Measurements from ENCODE around the gene ATP10D.

Gene ATP10D

GRCh38 chr4:47617607-47618006 is 132.5 kb downstream of the ATP10D start:
- Histone ChIP-seq H2AK5ac (ENCODE audit: low read length) (no peak overlapping the region), H3K18ac (ENCODE audit: low read length) (no peak overlapping the region), H3K9me3 (ENCODE audit: insufficient read depth, low read depth, low read length) (no peaks in the 10 kb centered on the region), H3K36me3 (ENCODE audit: control insufficient read depth in 1 of 2, insufficient read depth in 2 of 2, low read length in 2 of 2) (peaks cover 0 to 1% of the 10 kb centered on the region in 2 experiments), H3K4me3 (ENCODE audit: low read depth, low read length) (no peak overlapping the region), H3K4ac (ENCODE audit: low read depth, low read length) (no peak overlapping the region), H3K9ac (ENCODE audit: low read length) (no peak overlapping the region), H3K27ac (ENCODE audit: low read depth, low read length) (no peak overlapping the region), H4K8ac (ENCODE audit: low read depth, low read length) (no peak overlapping the region), H2AFZ (ENCODE audit: insufficient read depth, low read length, poor library complexity) (no peak overlapping the region), H4K12ac (ENCODE audit: low read depth, low read length) (no peak overlapping the region), H3K14ac (ENCODE audit: low read length) (no peak overlapping the region), H3K4me1 (ENCODE audit: control insufficient read depth in 1 of 2, insufficient read depth in 2 of 2, low read length in 2 of 2) (no peaks in the 10 kb centered on the region), H2BK120ac (ENCODE audit: insufficient read depth, low read length, poor library complexity) (no peak overlapping the region), H2BK12ac (ENCODE audit: low read length) (no peak overlapping the region), H2BK5ac (ENCODE audit: low read depth, low read length, poor library complexity) (no peak overlapping the region), H3K23ac (ENCODE audit: low read length) (no peak overlapping the region), H4K91ac (ENCODE audit: low read depth, low read length) (no peak overlapping the region), H3K27me3 (ENCODE audit: insufficient read depth, low read length) (no peaks in the 10 kb centered on the region), H3K79me2 (ENCODE audit: control insufficient read depth, insufficient read depth, low read length, poor library complexity) (no peaks in the 10 kb centered on the region), H3K4me2 (ENCODE audit: low read length) (no peak overlapping the region), H3K79me1 (ENCODE audit: low read length) (no peaks in the 10 kb centered on the region)
- no peak for DNase-seq

- no CpG with 5 or more reads among the region's 2 CpGs for WGBS (ENCODE audit: extremely low coverage, insufficient coverage, insufficient read length)
- Histone ChIP-seq H4K12ac (ENCODE audit: low read depth, low read length) (no peak overlapping the region), H3K36me3 (ENCODE audit: control insufficient read depth in 1 of 2, insufficient read depth in 2 of 2, low read length in 2 of 2) (peaks cover 1 to 3% of the 10 kb centered on the region in 2 experiments)
These were observed 134.6 kb downstream of the ATP10D start for GRCh38 chr4:47619691-47620090.

GRCh38 chr4:47621181-47621580 is 136.1 kb downstream of the ATP10D start:
- H2BK120ac ChIP-seq (ENCODE audit: insufficient read depth, low read length, poor library complexity): no peak overlapping the region
- H3K27me3 ChIP-seq (ENCODE audit: insufficient read depth, low read length): no peaks in the 10 kb centered on the region
- H3K4me2 ChIP-seq (ENCODE audit: low read length): no peak overlapping the region
- DNase-seq: no peak
- H3K79me2 ChIP-seq (ENCODE audit: control insufficient read depth, insufficient read depth, low read length, poor library complexity): no peaks in the 10 kb centered on the region
- no peak overlapping the region for H4K12ac ChIP-seq (ENCODE audit: low read depth, low read length)
- H3K79me1 ChIP-seq (ENCODE audit: low read length): no peaks in the 10 kb centered on the region
- no peak overlapping the region for H2AK5ac ChIP-seq (ENCODE audit: low read length)
- no peak overlapping the region for H3K18ac ChIP-seq (ENCODE audit: low read length)
- no peaks in the 10 kb centered on the region for H3K4me1 ChIP-seq (ENCODE audit: control insufficient read depth in 1 of 2, insufficient read depth in 2 of 2, low read length in 2 of 2)
- H4K8ac ChIP-seq (ENCODE audit: low read depth, low read length): no peak overlapping the region
- H3K9me3 ChIP-seq (ENCODE audit: insufficient read depth, low read depth, low read length): no peaks in the 10 kb centered on the region
- H2BK12ac ChIP-seq (ENCODE audit: low read length): no peak overlapping the region
- H3K9ac ChIP-seq (ENCODE audit: low read length): no peak overlapping the region
- no peak overlapping the region for H3K4me3 ChIP-seq (ENCODE audit: low read depth, low read length)
- no peak overlapping the region for H3K23ac ChIP-seq (ENCODE audit: low read length)
- no peak overlapping the region for H4K91ac ChIP-seq (ENCODE audit: low read depth, low read length)
- no peak overlapping the region for H3K4ac ChIP-seq (ENCODE audit: low read depth, low read length)
- no peak overlapping the region for H3K14ac ChIP-seq (ENCODE audit: low read length)
- H3K36me3 ChIP-seq (ENCODE audit: control insufficient read depth in 1 of 2, insufficient read depth in 2 of 2, low read length in 2 of 2): peaks cover 1 to 3% of the 10 kb centered on the region in 2 experiments
- no peak overlapping the region for H3K27ac ChIP-seq (ENCODE audit: low read depth, low read length)
- H2BK5ac ChIP-seq (ENCODE audit: low read depth, low read length, poor library complexity): no peak overlapping the region
- WGBS (ENCODE audit: extremely low coverage, insufficient coverage, insufficient read length): no CpG with 5 or more reads among the region's 1 CpG
- no peak overlapping the region for H2AFZ ChIP-seq (ENCODE audit: insufficient read depth, low read length, poor library complexity)

More at GRCh38 chr4:47619691-47620090, 134.6 kb downstream of the ATP10D start:
- H4K91ac ChIP-seq (ENCODE audit: low read depth, low read length): no peak overlapping the region
- no peak overlapping the region for H3K4me2 ChIP-seq (ENCODE audit: low read length)
- H3K18ac ChIP-seq (ENCODE audit: low read length): no peak overlapping the region
- no peak overlapping the region for H3K9ac ChIP-seq (ENCODE audit: low read length)
- H3K79me1 ChIP-seq (ENCODE audit: low read length): no peaks in the 10 kb centered on the region
- H3K27ac ChIP-seq (ENCODE audit: low read depth, low read length): no peak overlapping the region
- H3K4me3 ChIP-seq (ENCODE audit: low read depth, low read length): no peak overlapping the region
- H2BK12ac ChIP-seq (ENCODE audit: low read length): no peak overlapping the region
- H2BK5ac ChIP-seq (ENCODE audit: low read depth, low read length, poor library complexity): no peak overlapping the region
- no peaks in the 10 kb centered on the region for H3K9me3 ChIP-seq (ENCODE audit: insufficient read depth, low read depth, low read length)
- H3K4ac ChIP-seq (ENCODE audit: low read depth, low read length): no peak overlapping the region
- DNase-seq: no peak
- H3K79me2 ChIP-seq (ENCODE audit: control insufficient read depth, insufficient read depth, low read length, poor library complexity): no peaks in the 10 kb centered on the region
- no peak overlapping the region for H2AK5ac ChIP-seq (ENCODE audit: low read length)
- no peak overlapping the region for H4K8ac ChIP-seq (ENCODE audit: low read depth, low read length)
- H2AFZ ChIP-seq (ENCODE audit: insufficient read depth, low read length, poor library complexity): no peak overlapping the region
- H3K14ac ChIP-seq (ENCODE audit: low read length): no peak overlapping the region
- H2BK120ac ChIP-seq (ENCODE audit: insufficient read depth, low read length, poor library complexity): no peak overlapping the region
- no peaks in the 10 kb centered on the region for H3K4me1 ChIP-seq (ENCODE audit: control insufficient read depth in 1 of 2, insufficient read depth in 2 of 2, low read length in 2 of 2)
- no peak overlapping the region for H3K23ac ChIP-seq (ENCODE audit: low read length)
- no peaks in the 10 kb centered on the region for H3K27me3 ChIP-seq (ENCODE audit: insufficient read depth, low read length)

- Histone ChIP-seq H3K27ac (ENCODE audit: low read depth, low read length) (no peak overlapping the region), H3K79me1 (ENCODE audit: low read length) (no peaks in the 10 kb centered on the region), H4K8ac (ENCODE audit: low read depth, low read length) (no peak overlapping the region), H3K4me1 (ENCODE audit: control insufficient read depth in 1 of 2, insufficient read depth in 2 of 2, low read length in 2 of 2) (no peaks in the 10 kb centered on the region), H3K23ac (ENCODE audit: low read length) (no peak overlapping the region), H2AFZ (ENCODE audit: insufficient read depth, low read length, poor library complexity) (no peak overlapping the region), H2BK120ac (ENCODE audit: insufficient read depth, low read length, poor library complexity) (no peak overlapping the region), H3K9ac (ENCODE audit: low read length) (no peak overlapping the region), H2BK5ac (ENCODE audit: low read depth, low read length, poor library complexity) (no peak overlapping the region), H3K14ac (ENCODE audit: low read length) (no peak overlapping the region), H3K27me3 (ENCODE audit: insufficient read depth, low read length) (no peaks in the 10 kb centered on the region), H3K79me2 (ENCODE audit: control insufficient read depth, insufficient read depth, low read length, poor library complexity) (no peaks in the 10 kb centered on the region), H3K4ac (ENCODE audit: low read depth, low read length) (no peak overlapping the region), H3K4me3 (ENCODE audit: low read depth, low read length) (no peak overlapping the region), H3K36me3 (ENCODE audit: control insufficient read depth in 1 of 2, insufficient read depth in 2 of 2, low read length in 2 of 2) (peaks cover 1 to 3% of the 10 kb centered on the region in 2 experiments), H3K9me3 (ENCODE audit: insufficient read depth, low read depth, low read length) (no peaks in the 10 kb centered on the region), H3K4me2 (ENCODE audit: low read length) (no peak overlapping the region), H2AK5ac (ENCODE audit: low read length) (no peak overlapping the region), H2BK12ac (ENCODE audit: low read length) (no peak overlapping the region), H3K18ac (ENCODE audit: low read length) (no peak overlapping the region), H4K91ac (ENCODE audit: low read depth, low read length) (no peak overlapping the region), H4K12ac (ENCODE audit: low read depth, low read length) (no peak overlapping the region)
- no peak for DNase-seq
These were observed 139.0 kb downstream of the ATP10D start for GRCh38 chr4:47624031-47624441.
